Retina (tissue), 1 donor: ENCODE measurements around the gene AHI1.
A peak's percentile ranks its signal among the peaks of the same experiment; 100 is the strongest.

ENCODE experiments used
- DNase-seq: peaks from one replicate; pipeline ENCODE4 v3.0.0-alpha.2; 2016

AHI1 gene

DNA sequence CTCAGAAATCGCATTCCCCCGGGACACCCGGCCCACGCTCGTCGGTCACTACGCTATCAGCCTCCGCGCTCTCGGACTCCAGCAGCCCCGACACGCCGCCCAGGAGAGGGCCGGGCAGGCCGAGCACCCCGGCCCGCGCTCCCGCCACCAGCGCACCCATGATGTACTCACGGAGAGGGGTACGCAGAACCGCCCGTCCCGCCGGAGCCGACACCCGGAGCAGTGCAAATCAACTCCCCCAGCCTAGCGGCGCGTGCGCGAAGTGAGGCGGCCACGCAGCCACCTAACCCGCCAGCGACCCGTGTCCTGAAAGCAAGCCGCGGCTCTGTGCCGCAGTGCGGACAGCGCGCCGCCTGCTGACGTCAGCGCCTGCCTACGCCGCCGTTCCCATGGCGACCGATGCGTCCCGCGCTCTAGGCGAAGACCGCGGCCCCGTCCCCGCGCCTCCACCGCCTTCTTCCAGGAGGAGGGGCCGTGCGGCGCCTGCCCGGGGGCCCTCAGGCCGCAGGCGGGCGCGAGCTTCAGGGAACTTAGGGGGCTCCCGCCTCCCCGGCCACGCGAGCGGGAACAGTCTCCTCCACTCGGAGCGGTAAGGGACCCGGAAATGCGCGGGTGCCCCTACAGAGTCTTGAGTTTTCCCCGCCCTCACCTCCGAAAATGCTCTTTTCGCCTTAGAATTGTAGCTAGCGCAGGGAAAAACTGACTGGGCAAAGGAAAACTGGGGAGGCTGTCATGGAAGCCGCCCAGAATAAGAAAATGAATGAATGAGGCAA is at the start of gene AHI1:
TSS of gene AHI1 (minus strand) at position 329 of the 773 bp plus-strand sequence. CDS start 5,503 bp downstream, outside the sequence.
- peak; percentile 98 for DNase-seq

DNA sequence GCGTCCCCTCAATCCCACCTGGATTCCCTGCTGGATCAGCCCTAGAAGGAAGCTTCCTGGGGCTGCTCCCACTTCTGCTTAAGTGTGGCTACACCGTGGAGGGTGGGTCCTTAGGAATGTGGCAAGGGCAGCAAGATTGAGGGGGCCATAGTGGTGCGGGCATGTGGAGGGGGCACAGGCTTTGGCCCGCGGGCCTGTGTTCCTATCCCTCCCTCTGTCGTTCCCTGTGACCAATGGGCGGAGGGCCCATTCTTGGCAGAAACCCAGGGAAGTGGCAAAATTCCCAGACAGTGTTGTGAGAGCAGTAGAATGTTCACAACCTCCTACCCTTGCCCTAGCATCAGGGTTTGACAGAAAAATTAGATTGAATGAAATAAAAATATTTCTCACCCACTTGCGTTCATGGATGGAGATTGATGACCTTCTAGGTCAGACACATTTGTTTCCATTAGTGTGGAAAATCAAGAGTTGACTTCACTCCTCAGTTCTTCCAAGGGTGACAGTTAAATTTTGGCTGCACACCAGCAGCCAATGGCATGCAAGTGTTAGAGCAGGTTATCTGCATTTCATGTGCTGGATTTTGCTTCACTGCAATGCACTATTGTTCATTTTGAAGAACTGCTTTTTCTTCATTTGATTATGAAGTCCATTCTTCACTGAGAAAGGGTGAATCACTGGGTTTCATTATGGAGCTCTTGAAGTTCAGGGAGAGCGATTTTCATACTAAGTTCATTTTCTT is 49.3 kb upstream of the AHI1 start:
- no peak for DNase-seq

DNA sequence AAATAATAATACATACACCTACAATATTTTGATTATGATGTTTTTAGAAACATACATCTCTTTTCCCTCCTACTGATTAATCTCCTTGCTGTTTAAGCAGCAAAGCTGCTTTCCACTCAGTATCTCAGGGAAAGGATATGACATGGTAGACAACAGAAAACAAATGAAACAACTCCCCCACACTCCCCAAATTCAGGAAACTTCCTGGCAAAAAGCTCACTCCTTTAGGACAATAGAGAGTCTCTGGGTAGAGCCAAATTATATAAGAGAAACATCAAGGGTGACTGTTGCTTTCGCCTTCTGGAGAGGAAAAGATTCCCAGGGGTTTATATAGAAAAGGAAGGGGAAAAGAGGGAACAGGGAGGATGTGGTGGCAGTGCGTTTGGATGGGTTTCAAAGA is 48.7 kb upstream of the AHI1 start:
- DNase-seq, result no peak

DNA sequence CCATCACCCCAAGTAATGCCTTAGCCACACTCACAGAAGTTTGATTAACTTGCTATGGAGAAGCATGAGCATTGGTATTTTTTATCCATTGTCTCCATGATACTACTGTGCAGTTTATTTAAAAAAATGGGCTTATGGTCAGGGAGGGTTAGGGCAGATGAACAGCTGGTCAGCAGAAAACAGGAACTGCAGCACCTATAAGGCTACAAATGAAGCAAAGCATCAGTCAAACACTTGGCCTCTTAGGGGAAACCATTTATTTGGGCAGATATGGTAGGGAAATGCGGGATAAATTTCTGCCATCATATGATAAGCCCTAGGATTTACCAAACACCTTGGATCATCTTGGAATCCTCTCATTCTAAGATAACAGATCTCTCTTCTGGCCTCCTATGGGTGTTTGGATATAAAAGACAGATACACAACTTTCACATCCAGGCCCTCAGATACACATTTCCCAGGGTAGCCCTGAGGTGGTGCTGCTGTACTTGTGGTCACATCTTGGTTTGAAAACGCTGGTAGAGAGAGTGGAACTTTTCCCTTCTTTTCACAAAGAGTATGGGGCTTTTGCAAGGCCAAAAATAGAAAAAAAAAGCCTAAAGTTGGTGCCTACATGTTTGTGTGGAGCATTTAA is 42.8 kb upstream of the AHI1 start:
- DNase-seq, result no peak

DNA sequence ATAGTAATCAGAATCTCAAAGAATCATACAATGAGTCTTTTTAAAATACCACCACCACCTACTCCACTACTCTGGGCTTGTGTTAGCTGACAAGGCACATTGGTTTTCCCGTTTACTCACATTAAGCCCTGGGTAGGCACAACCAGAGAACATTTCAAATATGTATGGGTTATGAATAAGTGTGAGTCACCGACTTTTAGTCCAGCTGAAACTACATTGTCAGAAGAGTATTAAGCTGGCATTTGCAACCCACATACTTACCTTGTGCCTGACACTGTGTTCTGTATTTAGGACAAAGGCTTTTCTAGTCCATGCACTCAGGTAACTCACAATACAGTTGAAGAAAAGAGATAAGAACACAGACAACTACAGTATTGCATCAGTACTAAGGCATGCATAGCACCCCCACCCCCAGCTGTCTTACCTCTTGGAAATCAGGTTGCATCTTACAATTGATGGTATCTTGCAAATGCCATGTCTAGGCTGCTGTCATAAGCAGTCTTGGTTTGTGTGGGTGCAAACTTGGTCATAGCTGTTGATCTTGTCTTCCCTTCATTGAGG is 40.3 kb upstream of the AHI1 start:
- no peak for DNase-seq

DNA sequence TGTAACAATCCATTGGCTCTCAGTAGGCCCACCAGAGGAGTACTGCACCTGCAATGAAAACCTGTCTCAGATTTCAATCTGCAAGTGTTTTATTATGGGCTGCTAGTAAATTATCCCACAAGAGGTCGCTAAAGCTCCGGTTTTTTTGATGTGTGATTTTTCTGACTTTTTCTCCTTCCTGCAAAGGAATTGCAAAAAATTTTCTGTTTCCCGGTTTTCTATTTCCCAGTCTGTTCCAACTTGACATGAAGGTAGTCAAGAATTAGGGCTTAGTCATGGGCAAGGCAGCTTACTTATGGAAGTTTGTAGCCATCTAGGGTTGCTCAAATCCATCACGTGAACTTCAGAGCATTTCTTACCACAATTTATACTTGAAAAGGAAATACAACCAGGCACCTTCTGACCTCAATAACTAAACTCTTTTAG is 38.5 kb upstream of the AHI1 start:
- peak; percentile 64 for DNase-seq

DNA sequence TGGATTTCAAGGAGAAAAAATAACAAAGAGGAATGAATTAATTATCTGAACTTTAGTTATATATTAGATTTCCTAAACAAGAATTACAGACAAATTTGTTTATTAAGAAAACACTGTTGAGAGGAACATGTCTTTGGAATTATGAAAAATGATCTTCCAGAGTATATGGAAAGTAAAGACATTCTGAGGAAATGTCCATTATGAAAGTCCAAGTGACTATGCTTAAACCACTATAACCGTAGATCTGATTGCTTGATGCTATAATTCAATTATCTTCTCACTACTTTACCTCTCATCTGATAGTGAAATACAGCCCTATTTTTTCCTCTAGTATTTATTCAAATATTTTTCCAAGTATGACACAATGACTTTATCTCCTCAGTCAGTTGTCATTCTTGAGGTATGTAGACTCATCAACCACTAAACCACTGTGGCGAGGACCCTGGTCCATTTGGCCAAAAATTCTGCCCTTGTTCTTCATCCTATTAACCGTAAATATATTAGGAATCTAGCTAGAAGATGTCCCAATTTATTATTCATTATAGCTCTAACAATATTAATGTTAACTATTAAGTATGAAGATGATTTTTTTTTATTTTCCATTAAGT is 37.3 kb upstream of the AHI1 start:
- DNase-seq, result no peak

DNA sequence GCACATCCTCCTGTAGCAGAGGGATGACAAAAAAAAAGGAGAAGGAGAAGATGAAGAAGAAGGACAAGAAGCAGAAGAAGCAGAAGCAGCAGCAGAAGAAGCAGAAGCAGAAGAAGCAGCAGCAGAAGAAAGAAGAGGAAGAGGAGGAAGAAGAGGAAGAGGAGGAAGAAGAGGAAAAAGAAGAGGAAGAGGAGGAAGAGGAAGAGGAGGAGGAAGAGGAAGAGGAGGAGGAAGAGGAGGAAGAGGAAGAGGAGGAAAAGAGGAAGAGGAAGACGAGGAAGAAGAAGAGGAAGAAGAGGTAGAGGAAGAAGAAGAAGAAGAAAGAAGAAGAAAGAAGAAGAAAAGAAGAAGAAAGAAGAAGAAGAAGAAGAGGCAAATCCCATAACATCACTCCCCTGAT is 35.0 kb upstream of the AHI1 start:
- no peak for DNase-seq

DNA sequence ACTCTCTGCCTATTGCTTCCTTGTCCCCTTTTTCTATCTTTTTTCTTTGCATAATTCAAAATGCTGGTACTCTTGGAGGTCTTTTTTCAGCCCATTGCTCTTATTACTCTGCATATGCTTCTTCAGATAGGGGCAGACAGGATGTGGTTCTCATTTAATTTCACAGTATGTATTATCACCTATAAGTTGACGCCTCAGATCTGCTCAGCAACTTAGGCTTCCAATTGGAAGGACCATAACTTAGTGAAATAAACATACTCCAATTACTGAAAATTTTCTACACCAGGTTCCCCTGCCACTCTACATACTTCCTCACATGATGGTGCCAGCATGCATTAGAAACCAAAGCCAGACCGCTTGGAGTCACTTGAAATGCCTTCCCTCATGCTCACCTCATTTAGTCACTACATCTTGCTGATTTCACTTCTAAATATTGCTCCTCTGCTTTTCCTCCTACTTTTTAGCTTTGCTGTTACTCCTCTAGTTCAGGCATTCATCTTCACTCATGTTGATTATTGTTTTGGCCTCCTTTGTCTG is 34.5 kb upstream of the AHI1 start:
- DNase-seq, result no peak

DNA sequence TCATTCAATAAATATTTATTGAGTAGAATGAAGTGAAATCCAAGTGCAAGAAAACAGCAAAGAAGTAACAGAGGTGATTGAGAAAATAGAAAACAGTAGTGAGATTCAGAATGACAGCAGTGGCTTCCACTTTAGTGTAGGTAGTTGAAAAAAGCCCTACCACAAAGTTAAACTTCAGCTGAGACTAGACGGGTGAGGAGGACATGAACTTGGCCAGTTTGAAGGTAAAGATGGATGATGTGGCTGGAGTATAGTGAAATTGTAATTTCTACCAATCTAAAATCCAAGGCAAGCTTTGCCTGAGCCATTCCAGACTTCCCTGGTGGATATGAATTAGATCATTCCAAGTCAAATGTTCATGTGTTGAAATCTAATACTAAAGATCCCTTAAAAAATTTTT is 32.6 kb upstream of the AHI1 start:
- DNase-seq, result no peak

DNA sequence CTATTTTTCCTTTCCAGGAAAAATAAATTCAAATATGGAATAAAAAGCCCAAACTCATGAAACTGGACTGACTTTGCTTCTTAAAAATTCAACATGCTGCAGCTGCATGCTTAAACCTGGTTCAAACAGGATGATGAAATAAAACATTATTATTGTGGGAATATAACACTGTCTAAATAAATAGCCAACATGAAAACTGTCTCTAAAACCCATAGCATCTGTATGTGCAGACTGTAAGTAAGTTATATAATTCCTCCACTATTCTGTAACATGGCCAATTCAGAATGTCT is 30.4 kb upstream of the AHI1 start:
- DNase-seq, result no peak

DNA sequence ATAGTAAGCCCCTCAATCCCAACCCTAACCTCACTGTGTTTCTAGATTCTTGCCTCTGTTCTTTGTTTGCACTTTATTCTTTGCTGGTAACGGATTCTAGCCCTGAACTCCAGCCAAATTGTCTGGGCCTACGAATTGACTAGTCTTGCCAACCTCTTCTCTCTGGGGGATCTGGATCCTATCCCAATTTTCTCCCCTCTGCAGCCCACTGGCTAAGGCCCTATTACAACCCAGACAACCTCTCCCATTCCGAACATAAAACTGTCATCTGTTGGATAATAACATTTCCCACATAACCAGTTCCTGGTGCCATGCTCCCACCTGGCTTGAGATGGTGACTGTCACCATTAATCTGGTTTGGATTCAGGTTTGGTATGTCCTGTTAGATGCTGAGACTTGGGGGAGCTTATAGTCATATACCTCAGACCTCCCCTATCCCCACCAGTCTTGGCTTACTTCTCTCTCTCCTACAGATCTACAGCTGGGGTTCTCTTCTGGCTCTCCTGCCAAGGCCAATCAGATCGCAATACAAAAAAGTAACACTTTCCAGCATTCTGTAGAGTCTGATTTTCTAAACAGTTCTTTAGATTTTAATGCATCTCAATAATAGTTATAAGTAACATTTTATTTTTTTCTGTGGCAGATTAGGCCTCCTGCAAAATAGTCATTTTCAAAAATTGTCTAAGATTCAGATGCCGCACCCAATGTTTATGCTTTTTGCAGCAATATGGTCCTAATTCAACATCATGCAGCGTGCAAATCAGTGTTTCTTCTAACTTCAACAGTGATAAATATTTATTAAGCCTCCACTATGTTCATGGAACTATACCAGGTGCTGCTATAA is 29.8 kb upstream of the AHI1 start:
- DNase-seq, result no peak

DNA sequence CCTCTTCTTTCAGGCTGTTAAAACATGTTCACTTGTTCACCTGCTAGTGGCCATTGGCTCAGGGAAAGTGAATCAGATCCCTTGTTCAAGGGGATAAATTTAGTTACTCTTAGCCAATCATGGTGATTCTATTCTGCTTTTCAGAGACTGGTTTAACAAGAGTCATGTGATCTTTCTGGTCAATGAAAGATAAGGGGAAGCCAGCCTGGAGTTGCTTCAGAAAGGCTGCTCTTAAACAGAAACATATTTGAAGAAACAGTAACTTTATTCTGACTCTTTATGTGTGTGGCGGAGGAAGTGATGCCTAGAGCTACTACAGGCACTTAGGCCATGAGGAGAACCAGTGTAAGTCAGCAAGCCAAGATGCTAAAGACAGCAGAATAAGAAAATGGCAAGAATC is 28.1 kb upstream of the AHI1 start:
- DNase-seq, result no peak

DNA sequence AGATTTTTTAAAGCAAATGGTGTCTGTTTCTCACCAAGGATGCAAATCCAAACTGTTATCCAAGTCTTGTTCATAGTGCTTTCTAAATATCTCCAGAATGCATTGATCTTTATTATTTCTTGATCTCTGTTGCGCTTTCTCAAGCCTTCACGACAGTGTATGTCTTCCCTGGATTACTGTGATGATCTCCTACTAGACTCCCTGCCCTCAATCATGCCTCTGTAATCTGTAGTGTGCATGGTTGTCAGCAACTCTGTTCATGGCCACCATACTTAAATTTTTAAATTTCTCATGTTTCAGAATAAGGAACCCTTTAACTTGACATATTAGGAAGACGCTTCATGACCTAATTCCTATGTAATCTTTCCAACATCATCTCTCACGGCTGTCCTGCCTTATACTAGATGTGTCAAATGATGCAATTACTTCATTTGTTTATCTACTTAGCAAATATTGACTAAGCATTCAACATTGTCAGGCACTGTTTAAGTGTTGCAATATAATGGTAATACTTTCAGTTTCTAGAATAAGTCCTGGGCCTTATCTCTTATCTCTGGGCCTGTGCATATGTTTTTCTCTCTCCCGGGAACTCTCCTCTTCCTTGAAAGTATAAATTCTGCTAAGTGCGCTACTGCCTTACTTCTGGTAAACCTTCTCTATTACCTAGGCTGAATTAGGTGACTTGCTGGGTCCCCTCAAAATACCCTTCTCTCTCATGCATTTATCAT is 25.6 kb upstream of the AHI1 start:
- DNase-seq, result no peak

DNA sequence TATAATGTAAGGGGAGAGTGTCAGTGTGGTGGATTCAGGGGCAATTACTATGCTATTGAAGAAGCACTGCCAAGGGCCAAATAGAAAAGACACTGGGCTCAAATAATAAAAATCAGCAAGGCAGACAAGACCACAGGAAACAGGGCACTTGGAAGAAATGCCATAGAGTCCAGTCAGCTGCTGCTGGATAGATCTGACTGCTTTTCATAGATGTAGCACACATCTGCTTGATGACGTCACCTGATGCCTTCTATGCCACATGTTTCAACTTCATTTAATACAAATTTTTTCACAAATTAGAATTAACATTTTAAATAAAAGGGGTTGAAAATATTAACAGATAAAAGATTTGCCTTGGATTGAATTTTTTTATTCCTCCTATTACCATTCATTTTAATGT is 23.9 kb upstream of the AHI1 start:
- DNase-seq, result no peak

DNA sequence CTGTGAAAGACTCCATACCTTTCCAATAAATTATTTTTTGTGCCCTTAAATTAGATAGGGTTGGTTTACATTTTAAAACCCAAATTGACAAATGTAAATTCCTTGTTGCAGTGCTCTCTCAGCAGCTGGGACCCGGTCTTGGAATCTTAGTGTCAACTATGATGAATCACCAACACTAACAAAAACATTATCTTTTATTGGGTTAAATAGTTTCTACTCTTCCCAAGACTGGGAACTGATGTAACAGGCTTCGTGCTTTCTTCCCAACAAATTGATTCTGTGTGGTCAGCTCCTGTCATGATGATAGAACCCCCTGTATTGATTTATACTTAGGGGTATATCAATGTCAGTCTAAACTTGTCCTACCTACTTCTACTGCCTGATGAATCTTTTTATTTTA is 23.2 kb upstream of the AHI1 start:
- DNase-seq, result no peak

DNA sequence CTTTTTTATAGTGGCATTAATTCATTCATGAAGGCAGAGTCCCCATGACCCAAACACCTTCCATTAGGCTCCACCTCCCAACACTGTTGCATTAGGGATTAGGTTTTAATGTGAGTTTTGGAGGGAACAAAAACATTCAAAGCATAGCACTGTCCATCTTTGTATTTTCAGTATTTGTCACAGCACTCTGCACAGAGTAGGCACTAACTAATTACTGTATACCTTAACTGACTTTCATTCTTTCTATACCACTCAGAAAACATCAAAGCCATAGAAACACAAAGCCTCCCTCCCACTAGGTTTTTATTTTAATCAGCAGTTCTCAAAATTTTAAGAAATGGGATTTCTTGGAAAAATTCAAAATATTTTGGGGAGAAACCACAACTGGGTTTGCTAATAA is 21.8 kb upstream of the AHI1 start:
- no peak for DNase-seq

DNA sequence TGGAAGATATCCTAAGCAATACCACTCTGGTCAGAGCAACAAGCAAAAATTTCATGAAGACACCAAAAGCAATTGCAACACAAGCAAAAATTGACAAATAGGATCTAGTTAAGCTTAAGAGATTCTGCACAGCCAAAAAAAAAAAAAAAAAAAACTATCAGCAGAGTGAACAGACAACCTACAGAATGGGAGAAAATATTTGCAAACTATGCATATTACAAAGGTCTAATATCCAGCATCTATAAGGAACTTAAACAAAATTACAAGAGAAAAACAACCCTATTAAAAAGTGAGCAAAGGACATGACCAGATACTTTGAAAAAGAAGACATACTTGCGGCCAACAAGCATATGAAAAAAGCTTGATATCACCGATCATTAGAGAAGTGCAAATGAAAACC is 20.0 kb upstream of the AHI1 start:
- no peak for DNase-seq

DNA sequence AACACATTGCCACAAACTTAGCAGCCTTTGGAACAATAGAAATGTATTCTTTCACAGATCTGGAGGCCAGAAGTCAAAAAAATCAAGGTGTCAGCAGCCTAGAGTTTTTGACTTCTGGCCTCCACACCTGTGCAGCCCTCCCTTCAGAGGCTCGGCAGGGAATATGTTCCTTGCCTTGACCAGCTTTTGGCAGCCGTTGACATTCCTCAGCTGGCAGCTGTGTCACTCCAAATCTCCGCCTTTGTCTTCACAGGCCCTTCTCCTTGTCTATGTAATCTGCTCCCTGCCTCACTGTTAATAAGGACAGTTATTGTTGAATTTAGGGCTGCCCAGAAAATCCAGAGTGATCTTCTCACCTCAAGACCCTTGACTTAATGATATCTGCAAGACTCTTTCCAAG is 17.2 kb upstream of the AHI1 start:
- DNase-seq, result no peak

DNA sequence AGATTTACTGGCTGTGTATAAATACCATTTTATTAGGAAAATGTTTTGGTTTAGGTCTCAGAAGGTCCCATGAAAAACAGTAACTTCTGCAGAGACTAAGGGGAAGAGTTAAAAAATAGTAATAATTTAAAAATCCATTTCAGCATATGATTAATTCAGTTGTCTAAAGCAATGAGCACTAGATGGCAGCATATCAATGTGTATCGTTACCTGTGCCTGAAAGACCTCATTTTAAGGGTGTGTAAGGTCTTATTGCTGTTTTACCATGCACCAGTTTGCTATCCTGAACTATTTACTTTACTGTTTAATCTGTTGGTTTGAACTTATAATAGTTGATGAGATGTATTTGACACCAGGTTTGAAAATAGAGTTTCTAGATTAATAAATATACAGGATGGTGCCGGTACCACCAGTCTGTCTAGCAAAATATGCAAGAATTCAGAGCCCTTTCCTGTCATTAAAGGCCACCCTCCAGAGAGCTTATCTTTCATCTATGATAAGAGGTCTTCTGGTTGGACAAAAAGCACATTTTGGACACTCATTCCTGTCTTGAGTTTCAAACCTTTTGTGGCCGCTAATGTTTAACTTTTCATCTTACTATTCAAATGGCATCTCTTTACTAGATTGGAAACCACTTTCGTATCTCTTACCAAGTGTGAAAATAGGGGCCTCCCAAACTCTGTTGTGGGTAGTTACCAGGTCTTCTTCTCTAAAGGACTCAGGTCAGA is 8.9 kb upstream of the AHI1 start:
- no peak for DNase-seq

DNA sequence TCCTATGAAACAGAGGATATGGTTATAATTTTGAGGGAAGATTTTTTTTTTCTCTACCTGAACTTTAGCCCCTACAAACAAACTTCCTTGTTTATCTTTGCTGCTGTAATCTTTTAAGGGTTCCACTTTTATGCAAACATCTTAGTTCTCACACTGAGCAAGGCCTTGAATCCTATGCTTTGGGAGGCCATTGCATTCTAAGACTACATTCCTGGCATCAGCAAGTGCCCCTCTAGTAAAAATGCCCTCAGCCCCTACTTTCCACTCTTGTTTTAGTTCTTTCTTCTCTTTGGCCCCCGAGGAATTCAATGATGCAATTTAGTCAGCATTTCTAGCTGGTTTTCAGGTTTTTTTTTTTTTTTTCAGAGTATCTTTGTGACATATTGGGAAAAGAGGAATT is 8.1 kb upstream of the AHI1 start:
- DNase-seq, result no peak
